GM19193 (cell line): Measurements from ENCODE around the gene ST6GAL1.

Experiments used
- POLR2A ChIP-seq: IDR thresholded peaks from 4 replicates; pipeline ENCODE4 v1.6.1; 2011; ENCODE audit not compliant: insufficient read depth, insufficient read length; ENCODE audit errors: extremely low read depth

The ST6GAL1 gene

DNA sequence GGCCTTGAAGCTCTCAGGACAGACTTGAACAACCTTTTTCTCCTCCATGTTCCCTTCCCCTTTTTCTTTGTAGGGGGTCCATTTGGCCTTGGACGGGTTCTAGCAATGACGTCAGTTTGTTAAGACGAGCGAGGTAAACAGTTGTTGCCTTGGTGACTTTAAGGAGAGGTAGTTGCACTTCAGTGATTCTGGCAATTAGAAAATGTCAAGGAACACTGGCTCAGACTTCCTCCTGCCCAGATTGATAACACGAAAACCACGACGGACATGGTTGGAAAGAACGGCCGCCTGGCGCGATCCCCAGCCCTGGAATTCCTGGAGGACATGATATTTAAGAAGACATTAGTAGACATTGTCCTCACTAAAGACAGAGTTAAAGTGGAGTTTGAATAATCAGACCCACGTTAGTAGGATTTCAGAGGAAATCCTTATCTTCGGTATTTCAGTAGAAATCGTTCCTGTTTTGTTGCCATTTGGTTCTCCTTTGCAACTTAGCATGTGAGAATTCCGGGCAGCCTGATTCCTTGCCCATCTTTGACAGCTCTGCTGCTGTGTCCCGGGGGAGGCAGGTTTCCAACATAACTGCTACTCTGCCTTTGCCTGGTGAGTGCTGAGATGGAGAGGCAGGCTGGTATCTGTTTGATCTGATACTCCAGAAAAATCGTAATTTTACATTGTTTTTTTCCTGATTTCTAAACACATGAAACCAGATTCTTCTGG is 87.3 kb downstream of the ST6GAL1 start:
- TF ChIP-seq POLR2A: no peak

DNA sequence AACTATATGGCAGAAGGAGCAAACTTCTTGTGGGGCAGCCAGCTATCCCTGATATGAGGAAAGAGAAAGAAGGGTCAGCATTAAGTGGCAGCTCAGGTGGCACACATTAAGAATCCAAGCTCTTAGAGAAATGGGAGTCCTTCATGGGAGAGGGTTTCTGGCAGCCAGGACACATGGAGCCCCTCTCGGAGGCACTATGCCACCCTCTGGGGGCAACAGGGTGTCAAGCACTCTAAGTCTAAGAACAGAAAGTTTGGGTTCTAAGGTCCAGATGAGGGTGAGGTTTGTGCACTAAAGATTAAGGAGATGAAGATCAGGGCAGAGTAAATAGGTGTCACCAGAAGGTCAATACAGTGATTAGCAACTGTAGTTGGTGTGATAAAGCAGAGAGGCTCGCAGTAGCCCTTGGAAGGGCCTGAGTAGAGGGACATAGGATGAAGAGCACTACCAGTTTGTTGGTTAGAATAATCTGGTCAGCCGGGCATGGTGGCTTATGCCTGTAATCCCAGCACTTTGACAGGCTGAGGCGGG is 89.3 kb downstream of the ST6GAL1 start:
- TF ChIP-seq POLR2A: no peak

DNA sequence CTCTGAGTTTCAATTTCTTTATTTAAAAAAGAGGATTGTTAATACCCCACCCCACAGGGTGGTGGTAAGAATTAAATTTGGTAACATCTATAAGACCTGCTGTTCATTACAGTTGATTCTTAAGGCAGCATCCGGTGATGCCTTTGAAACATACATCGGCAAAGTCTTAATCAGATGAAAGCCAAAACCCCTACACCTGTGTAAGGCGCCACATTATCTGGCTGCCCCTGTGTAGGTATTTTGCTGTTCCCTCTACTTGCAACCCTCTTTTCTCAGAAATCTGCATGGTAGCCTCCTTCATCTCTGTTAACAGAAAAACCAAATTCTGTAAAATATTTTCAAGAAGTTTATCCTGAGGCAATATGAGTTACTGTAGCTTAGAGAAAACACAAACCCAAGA is 90.0 kb downstream of the ST6GAL1 start:
- no peak for TF ChIP-seq POLR2A

DNA sequence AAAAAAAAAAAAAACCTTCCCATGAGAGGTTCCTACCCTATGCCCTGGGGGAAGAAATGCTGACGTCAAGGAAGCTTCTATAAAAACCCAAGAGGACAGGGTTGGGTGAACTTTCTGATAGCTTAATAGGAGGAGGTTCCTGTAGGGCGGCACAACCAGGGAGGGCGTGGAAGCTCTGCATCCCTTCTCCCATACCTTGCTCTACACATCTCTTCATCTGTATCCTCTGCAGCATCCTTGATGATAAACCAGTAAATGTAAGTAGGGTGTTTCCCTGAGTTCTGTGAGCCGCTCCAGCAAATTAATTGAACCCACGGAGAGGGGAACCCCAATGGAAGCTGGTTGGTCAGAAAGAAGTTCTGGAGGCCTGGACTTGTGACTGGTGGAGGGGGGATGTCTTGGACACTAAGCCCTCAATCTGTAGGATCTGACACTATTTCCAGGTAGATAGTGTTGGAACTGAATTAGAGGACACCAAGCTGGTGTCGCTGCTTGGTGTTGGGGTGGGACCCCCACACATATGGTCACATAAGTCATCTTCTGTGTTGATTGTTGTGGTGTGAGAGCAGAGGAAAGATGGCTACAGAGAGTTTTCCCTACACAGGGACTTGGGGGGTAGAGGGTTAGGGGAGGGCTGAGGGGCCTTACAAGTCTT is 91.5 kb downstream of the ST6GAL1 start:
- TF ChIP-seq POLR2A: peak; percentile 72

DNA sequence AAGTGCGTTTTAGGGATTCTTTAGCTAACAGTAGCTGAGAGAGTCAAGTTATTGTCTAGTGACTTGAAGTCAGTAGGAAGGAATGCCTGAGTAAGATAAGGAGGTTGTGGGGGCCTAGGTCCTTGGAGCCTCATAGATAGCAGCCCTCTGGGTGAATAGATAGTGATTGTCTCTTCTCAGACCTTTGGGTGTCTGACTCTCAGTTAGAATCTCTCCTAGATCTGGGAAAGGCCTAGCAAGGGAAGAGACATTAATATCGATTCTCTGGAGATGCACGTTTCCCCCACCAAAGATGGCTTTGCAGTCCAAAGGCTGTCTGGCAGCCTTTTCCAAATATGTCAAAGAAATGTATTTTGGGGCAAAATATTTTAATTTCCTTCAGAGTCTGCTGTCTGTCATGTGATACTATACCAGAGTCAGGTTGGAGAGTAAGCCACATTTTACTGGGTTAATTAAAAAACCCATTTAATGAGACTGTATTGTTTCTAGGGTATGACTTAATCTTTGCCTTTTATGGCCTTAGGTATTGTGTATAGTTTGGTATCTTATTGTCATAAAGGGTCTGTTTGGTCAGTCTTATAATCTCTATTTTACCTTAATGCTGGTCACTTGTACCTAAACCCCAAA is 92.2 kb downstream of the ST6GAL1 start:
- no peak for TF ChIP-seq POLR2A

DNA sequence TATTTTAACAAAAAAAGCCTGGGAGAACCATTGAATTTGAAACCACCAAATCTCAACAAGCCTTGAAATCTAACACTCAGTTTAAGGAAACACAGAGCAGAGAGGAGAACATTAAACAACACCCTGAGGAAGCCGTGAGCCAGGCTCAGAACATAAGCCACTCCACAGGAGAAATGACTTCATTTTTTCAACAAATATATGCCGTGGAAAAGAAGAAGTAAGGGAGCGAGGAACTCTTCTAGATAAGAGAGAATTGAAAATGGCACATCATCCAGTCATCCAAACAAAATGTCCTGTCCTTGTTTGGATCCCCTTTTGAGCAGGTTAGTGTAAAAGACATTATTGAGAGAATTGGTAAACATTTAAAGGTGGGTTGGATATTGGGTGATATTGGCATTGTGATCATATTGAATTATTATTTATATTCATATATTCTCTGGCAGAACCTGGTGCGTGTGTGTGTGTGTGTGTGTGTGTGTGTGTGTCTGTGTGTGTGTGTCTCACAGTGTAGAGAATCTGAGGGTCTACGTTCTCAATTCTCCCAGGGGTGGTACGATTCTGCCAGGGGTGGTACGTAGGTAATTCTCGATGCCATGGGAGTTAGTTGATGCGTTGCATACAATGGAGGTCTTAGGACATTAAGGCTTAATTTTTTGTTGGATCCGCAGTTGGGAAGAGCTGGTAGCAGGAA is 94.4 kb downstream of the ST6GAL1 start:
- TF ChIP-seq POLR2A: no peak

DNA sequence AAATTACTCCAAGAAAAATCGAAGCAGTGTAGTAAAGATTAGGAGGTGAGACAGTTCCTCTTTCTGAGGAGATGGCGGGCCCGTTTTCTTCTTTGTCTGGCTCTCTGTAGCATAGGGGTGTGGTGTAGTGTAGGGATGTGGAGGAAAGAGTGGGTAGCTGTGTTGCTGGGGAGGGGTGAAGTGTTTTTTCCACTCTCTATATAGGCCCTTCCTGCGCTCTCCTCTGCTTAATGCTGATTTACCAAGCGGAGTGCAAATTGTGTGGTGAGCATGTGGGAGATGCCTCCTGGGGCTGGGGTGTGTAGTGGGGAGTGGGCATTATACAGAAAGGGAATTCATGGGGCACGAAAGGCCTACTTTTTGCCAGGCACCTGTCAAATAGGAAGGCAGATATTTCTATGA is 94.9 kb downstream of the ST6GAL1 start:
- peak; percentile 40 for TF ChIP-seq POLR2A

DNA sequence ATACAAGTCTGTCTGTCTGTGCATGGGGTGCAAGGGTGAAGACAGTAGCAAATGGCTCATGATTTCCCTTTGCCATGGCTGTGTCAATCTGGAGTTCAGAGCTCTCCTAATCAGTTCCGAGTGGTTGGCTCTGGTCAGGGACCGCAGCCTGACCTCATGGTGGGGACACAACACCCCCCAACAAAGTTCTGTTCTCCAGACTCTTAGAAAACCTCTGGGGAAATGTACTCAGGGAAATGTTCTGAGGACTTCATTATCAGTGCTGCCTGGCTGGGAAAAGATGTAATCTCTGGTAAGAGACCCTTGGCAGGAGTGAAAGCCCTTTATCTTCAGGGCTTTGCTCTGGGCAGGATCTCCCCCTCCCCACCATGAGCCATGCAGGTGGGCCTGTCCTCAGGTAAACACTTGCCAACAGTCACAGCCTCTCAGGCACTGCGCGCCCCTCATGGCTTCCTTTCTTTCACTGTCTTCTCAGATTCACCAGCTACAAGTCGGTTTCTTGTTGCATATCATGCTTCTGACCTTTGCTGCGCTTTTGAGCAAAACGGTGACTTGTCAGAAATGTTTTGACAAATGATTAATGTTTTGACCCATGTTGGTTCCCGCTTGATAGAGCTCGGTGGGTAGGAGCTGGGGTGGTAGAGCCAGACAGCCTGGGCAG is 95.5 kb downstream of the ST6GAL1 start:
- TF ChIP-seq POLR2A: no peak

DNA sequence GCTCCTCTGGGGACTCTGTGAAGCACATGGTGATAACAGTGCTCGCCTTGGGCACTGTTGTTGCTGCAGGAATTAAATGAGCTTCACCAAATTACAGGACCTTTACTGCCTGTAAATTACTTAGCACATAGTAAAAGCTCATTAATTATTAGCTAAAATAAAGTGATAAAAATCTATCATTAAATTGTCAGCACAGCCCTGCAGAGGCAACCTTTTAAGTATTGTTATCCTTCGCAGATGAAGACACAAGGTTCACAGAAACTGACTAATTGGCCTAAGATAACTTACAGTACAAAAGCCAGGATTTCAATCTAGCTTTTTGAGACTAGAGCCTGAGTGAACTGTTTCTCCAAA is 96.0 kb downstream of the ST6GAL1 start:
- no peak for TF ChIP-seq POLR2A

DNA sequence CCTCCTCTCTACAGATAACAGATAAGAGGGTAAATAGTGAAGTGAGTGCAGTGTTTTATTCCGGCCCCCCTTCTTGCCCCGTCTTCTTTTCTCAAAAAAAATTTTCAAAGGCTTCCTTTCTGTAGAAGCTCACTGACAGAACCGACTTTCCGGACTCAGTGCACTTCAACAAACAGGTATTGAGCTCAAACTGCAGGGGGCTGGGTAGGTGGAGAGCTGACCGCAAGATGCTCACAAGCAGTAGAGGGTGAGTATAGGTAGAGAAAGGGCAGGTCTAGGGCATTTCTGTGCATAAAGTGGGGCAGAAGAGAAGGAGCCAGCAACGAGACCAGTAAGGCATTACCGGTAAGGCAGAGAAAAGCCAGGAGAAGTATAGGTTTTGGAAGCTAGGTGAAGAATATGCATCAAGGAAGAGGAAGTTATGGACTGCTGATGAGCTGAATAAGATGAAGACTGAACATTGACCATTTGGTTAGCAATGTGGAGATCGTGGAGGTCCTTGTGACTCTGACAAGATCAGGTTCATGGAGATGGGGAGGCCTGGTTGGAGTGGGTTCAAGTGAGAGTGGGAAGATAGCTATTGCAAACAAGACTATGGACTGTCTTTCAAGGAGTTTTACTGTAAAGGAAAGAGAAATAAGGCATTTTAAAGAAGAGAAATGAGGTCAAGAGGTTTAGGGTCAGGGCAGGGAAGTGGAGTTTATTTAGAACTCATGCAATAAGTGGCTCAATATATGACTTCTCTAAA is 97.4 kb downstream of the ST6GAL1 start:
- TF ChIP-seq POLR2A: no peak

DNA sequence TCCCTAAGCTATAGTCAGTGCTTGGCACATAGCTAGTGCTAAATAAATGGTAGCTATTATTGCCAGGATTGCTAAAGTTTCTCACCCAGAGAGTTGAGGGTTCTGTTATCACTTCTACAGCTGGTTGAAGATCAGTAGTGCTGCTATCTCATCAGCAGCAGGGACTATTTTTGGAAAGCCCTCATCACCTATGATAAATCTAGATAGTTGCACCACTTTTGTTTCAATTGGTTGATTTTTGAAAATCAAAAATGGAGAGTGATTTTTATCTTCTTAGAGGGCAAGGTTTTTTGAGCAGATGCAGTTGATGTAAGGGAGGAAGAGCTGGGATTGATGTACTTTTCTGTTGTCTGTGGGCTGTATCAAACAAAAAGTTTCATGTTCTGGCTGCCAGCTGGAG is 101.6 kb downstream of the ST6GAL1 start:
- TF ChIP-seq POLR2A: no peak

DNA sequence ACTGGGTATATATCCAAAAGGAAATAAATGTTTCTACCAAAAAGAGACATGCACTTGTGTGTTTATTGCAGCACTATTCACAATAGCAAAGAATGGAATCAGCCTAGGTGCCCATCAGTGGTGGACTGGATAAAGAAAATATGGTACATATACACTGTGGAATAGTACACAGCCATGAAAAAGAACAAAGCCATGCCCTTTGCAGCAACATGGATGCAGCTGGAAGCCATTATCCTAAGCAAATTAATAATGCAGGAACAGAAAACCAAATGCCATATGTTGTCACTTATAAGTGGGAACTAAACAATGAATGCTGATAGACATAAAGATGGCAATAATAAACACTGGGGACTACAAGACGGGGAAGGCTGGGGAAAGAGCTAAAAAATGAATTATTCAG is 106.1 kb downstream of the ST6GAL1 start:
- TF ChIP-seq POLR2A: no peak

DNA sequence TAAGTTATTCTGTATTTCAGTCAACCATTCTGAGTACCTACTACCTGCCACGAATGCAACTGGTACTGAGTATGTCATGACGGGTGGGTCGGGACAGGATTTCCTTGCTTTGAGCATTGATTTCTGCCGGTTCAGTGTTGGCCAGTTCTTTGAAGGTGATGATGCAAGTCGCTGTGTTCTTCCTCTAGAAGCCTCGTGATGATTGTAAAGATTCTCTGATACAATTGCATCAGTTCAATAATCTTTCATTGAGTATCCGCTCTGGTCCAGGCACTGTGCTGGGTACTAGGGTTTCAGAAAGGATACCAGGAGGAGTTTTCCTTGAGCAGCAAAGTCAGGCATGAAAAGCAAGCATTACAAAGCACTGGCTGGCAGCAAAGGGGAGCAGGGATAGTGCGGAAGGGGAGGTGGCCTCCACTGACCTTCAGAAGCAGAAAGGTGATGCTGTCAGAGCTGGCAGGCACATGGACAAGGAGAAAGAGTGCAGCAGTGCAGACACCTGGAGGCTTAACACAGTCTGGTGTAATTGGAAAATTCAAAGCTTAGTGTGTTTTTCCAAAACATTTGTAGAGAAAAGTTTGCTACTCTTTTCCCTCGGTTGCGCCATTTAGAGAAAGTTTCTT is 108.9 kb downstream of the ST6GAL1 start:
- peak; percentile 21 for TF ChIP-seq POLR2A
